ENCODE results near the gene WDR46. TPM values are rescaled to one million over a fixed set of nuclear protein-coding genes. Genes with fewer than 3 reads are reported as not detected.
A peak's percentile ranks its signal among the peaks of the same experiment; 100 is the strongest.

The WDR46 gene
- total RNA-seq, 1 donor from 2014 or later, result 54.5 TPM

GRCh38 chr6:33295621-33296369 is 6.8 kb upstream of the WDR46 start:
- Mint-ChIP-seq H3K27me3 (ENCODE audit: low read depth) (no peaks in the 10 kb centered on the region), H3K4me3 (peak overlapping the region; percentile 87), H3K36me3 (ENCODE audit: low read depth) (no peaks in the 10 kb centered on the region), H3K27ac (ENCODE audit: unreplicated experiment) (no peak overlapping the region), H3K4me1 (peaks cover 36% of the 10 kb centered on the region), H3K9me3 (no peaks in the 10 kb centered on the region)
- TF ChIP-seq CTCF (conservative IDR thresholded peaks at IDR 0.05), result no peak
- DNase-seq (ENCODE audit: low read depth, low spot score), result no peak

GRCh38 chr6:33294086-33294823 is 5.2 kb upstream of the WDR46 start:
- no peak for TF ChIP-seq CTCF (conservative IDR thresholded peaks at IDR 0.05)
- peak overlapping the region; percentile 36 for H3K4me3 Mint-ChIP-seq
- DNase-seq (ENCODE audit: low read depth, low spot score), result no peak
- no peaks in the 10 kb centered on the region for H3K9me3 Mint-ChIP-seq
- H3K4me1 Mint-ChIP-seq, result peaks cover 37% of the 10 kb centered on the region
- no peaks in the 10 kb centered on the region for H3K36me3 Mint-ChIP-seq (ENCODE audit: low read depth)
- no peaks in the 10 kb centered on the region for H3K27me3 Mint-ChIP-seq (ENCODE audit: low read depth)
- no peak overlapping the region for H3K27ac Mint-ChIP-seq (ENCODE audit: unreplicated experiment)

GRCh38 chr6:33292996-33293682 is 4.1 kb upstream of the WDR46 start:
- Mint-ChIP-seq H3K9me3 (no peaks in the 10 kb centered on the region), H3K4me1 (peaks cover 42% of the 10 kb centered on the region), H3K27ac (ENCODE audit: unreplicated experiment) (no peak overlapping the region), H3K36me3 (ENCODE audit: low read depth) (no peaks in the 10 kb centered on the region), H3K4me3 (peak overlapping the region; percentile 52), H3K27me3 (ENCODE audit: low read depth) (no peaks in the 10 kb centered on the region)
- TF ChIP-seq CTCF (conservative IDR thresholded peaks at IDR 0.05), result no peak
- DNase-seq (ENCODE audit: low read depth, low spot score), result no peak

GRCh38 chr6:33290459-33290858 is 1.4 kb upstream of the WDR46 start:
- Mint-ChIP-seq H3K9me3 (no peaks in the 10 kb centered on the region), H3K36me3 (ENCODE audit: low read depth) (peaks cover 2% of the 10 kb centered on the region), H3K4me3 (peak overlapping the region; percentile 96), H3K27ac (ENCODE audit: unreplicated experiment) (no peak overlapping the region), H3K4me1 (peaks cover 31% of the 10 kb centered on the region), H3K27me3 (ENCODE audit: low read depth) (no peaks in the 10 kb centered on the region)
- no peak for TF ChIP-seq CTCF (conservative IDR thresholded peaks at IDR 0.05)
- no peak for DNase-seq (ENCODE audit: low read depth, low spot score)

GRCh38 chr6:33289784-33290315 is 811 bp upstream of the WDR46 start:
- peaks cover 31% of the 10 kb centered on the region for H3K4me1 Mint-ChIP-seq
- H3K27me3 Mint-ChIP-seq (ENCODE audit: low read depth), result no peaks in the 10 kb centered on the region
- peaks cover 2% of the 10 kb centered on the region for H3K36me3 Mint-ChIP-seq (ENCODE audit: low read depth)
- no peaks in the 10 kb centered on the region for H3K9me3 Mint-ChIP-seq
- DNase-seq (ENCODE audit: low read depth, low spot score), result no peak
- H3K4me3 Mint-ChIP-seq, result peak overlapping the region; percentile 96
- no peak for TF ChIP-seq CTCF (conservative IDR thresholded peaks at IDR 0.05)
- H3K27ac Mint-ChIP-seq (ENCODE audit: unreplicated experiment), result peak overlapping the region; percentile 76
